Hematopoietic multipotent progenitor cell treated with erythropoietin and hydrocortisone succinate and interleukin-3 and kit ligand, for 15 days (in vitro differentiated cells): ENCODE results near the gene ALG6.
"Not testable (repeated sequence)": the region's sequence is repeated elsewhere in the genome, so short reads cannot be mapped to it uniquely, and the experiment has no call there.

Experiments
- DNase-seq: peaks from one replicate; pipeline ENCODE4 v3.0.0-alpha.2; 2015; ENCODE audit warnings: low spot score

ALG6 gene

DNA sequence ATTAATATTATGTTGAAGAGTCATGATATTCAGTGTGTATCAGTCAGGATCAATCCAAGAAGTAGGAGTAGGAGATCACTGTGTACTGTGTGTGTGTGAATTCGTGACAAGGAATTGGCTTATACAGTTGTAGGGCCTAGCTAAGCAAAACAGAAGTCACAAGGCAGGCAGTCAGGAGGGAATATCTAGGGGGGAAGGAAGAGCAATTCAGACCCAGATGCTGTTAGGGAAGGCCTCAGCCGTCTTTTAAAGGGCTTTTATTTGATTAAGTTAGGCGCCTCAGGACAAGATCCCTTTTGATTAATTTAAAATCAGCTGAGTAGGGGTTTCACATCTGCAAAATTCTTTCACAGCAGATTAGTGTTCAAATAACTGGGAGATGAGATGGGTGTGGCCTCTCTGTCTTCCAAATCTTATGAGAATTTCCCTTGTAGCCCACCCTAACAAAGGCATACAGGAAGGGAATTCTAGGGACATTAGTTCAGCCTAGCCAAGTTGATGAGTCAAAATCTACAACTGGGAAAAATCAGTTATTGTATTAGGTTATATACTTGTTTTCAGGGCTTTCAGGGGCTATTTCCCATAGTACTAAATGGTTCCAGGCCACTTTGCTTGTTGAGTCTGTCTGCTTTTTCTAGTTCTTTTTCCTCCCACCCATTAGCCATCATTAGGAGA lies 47.4 kb downstream of the ALG6 start:
- DNase-seq = no peak

DNA sequence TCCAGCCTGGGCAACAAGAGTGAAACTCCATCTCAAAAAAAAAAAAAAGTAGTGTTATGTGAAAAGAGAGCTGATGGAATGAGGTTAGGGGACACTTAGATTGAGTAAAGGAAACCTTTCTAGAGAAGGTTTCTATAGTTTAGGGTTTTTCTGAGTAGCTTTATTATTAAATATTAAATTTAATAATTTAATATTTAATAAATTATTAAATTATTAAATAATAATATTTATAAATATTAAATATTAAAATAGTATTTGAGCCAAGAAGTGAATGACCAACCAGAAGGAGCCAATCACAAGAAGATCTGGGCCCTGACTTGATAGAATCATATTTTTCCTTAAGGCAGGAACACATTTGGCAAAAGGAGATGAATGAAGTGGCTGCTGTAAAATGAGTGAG lies 50.7 kb downstream of the ALG6 start:
- no peak for DNase-seq

DNA sequence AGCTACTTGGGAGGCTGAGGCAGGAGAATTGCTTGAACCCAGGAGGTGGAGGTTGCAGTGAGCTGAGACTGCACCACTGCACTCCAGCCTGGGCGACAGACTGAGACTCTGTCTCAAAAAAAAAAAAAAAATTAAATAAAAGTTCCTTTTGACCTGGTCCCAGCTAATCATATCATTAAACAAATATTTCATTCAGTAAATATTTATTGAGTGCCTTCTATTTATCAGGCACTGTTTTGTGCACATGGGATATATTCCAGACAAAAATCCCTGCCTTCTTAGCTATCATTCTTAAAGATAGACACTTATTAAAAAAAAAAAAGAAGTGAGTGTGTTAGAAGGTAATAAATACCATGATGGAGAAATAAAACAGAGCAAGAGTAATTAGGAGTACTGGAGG lies 53.3 kb downstream of the ALG6 start:
- DNase-seq = not testable (repeated sequence)

DNA sequence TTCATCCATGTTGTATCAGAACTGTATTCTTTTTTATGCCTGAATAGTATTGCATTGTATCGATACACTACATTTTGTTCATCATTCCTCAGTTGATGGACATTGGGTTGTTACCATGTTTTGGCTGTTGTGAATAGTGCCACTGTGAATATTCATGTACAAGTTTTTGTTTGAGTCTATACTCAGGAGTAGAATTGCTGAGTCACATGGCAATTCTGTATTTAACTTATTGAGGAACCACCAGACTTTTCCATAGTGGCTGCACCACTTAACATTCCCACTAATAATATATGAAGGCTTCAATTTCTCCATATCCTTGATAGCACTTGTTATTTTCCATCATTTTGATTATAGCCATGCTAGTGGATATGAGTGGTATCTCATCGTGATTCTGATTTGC lies 56.2 kb downstream of the ALG6 start:
- DNase-seq = no peak

DNA sequence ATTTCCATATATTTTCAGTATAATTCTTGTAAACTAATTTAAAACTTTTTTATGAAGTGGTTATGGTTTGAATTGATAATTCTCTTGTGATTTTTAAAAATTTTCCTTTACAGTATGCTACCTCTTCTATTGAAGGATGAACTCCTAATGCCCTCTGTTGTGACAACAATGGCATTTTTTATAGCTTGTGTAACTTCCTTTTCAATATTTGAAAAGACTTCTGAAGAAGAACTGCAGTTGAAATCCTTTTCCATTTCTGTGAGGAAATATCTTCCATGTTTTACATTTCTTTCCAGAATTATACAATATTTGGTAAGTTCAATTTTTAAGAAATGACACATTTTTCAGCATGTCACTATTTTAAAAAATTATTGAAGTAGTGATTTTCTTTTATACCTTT lies 61.4 kb downstream of the ALG6 start:
- DNase-seq = no peak

DNA sequence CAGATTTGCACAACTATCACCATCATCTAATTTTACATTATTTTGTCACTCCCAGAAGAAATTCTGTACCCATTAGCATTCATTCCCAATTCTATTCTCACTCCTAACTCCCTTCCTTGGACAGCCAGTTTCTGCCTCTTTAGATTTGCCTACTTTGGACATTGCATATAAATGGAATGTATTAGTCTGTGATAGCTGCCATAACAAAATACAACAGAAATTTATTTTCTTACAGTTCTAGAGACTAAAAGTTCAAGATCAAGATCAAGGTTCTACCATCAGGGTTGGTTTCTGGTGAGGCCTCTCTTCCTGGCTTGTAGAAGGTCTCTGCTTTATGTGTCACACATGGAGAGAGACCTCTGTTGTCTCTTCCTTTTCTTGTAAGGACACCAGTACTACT lies 61.9 kb downstream of the ALG6 start:
- no peak for DNase-seq

DNA sequence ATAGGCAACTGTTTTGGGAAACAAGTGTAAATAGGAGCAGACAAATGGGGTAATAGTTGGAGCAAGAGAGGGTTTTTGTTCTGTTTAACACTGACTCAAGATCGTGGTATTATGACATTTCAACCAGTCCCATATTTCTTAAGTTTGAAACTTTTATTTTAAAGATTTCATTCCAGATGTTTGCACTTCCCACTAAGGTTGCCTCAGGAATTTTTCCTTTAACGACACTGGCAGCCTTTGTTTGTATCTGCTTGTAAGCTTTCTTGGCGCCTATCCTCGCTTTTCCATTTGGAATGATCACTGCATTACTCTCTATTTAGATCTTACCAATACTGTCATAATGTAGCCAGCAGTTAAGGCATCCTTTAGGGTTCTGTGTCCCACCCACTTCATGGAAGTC lies 67.7 kb downstream of the ALG6 start:
- DNase-seq = no peak

DNA sequence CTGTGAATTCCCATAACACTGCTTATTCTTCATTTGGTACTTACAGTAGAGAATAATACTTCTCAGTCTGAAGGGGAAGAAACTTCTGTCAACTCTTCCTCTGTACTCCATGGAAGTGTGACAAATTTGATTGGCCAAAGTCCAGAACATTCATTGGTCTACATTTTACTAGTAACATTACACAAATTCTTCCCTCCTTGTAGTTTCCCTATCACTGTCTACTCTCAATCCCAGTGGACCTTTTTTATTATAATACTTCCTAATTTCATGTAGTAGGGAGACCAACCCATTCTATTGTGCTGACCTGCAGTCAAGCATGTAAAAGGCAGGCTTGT lies 74.7 kb downstream of the ALG6 start:
- DNase-seq = no peak

DNA sequence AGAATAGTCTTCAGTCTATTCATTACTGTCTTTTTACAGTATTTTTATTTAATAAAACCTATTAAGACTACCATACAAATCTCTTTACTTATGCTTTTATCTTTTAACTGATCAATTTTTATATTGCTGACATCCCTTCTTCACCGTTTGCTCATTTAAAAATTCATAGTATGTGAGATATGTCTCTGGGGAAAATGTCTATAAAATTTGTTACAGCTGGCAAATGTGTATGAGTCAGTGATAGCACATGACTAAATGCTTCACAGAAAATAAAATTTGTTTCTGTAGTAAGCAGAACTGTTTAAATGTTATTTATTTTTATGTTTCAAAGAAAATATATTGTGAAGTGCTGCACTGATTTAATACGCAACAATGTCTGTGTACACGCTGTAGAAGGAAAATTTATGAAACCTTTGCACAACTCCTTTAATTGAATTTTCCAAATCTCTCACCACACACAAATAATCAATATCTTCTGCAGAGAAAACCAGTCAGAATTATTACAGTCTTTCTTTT lies 81.4 kb downstream of the ALG6 start:
- no peak for DNase-seq

DNA sequence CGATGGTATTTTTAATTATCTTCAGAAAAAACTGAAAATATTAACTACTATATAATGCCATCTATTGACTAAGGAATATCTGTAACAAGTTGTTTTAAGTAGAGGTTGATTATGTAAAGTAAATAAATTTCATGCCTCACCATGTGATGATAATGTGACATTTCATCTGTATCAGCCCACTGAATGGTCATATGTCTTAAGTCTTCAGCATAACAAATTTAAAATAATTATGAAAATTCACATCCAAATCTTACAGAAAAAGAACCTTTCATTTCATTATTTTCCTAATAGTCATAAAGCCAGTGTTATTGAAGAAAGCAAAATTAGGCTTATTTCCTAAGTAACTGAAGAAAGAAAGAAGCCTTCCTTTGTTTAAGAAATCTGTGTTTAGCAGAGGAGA lies 83.0 kb downstream of the ALG6 start:
- no peak for DNase-seq

DNA sequence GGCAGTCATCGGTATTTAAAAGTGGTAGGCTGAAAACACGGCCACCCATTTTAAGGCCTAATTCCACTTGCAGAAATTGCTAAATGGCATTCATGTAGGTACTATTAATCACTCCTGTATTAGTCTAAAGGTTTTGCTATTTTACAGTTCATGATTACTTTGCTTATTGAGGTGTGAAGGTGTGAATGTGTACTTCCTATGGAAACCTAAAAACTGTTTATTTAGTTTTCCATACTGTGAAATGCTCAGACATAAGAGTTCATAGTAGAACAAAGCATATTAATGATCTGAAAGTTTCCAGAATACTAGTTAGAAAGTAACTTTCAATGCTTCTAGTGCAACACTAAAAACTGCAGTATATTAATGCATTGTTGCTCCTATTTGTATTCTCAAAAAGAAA lies 85.8 kb downstream of the ALG6 start:
- DNase-seq = no peak

DNA sequence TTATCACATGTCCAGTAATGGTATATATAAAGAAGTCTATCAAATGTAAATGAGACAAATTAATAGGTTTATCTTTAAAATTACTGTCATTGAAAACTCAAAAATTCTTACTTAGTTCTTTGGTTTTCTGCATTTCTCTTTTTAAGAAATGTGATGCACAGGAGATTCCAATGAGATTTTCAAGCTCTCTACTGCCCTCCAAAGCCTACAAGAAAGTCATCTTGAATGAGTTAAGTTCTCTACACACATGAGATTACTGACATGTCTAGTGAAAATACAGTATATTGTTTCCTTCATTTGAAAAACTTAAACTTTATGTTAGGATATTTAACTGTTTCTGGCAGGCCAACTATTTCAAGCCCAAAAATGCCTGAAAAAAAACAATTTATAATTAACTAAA lies 86.8 kb downstream of the ALG6 start:
- no peak for DNase-seq

DNA sequence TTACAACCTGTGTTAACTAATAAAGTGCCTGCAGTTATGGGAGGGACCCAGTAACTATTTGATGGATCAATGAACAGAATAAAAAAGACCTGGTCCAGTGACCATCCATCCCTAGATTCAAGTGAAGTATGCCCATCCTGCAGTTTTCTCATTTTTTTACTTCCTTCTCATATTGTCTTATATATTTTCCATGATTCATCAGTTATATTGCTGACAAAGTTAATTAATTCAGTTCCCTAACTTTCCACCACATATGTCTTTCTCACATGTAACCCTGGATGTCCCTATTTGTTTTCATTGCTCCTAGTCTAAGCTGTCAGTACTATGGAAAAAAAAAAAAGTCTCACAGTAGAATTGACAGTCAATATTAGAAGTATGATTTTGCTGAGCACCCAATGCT lies 91.3 kb downstream of the ALG6 start:
- DNase-seq = no peak

DNA sequence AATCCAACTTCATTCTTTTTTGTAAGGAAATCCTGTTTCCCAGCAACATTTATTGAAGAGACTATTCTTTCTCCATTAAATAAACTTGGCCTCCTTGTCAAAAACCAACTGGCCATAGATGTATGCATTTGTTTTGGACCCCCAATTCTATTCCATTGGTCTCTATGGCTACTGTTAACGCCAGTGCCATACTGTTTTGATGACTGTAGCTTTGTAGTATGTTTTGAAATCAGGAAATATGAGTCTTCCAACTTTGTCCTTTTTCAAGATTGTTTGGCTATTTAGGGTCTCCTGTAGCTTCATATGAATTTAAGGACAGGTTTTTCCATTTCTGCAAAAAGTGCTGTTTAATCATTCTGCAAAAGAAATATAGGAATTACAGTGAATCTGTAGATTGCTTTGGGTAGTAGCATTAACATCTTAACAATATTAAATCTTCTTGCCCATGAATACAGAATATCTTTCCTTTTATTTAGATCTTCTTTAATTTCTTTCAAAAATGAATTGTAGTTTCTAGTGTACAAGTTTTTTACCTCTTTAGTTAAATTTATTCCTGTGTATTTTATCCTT lies 94.3 kb downstream of the ALG6 start:
- DNase-seq = no peak

DNA sequence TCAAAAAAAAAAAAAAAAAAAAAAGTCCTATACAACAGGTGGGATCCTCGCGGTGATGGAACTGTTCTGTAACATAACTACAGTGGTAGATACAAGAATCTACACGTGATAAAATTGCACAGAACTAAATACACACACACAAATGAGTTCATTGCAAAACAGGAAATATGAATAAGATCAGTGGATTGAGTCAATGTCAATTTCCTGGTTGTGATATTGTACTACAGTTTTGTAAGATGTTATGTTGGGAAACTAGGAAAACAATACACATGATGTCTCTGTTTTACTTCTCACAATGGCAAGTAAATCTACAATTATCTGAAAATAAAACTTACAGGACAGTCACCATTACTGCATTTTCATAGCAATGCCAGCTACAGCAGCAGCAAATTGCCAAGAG lies 95.8 kb downstream of the ALG6 start:
- no peak for DNase-seq

DNA sequence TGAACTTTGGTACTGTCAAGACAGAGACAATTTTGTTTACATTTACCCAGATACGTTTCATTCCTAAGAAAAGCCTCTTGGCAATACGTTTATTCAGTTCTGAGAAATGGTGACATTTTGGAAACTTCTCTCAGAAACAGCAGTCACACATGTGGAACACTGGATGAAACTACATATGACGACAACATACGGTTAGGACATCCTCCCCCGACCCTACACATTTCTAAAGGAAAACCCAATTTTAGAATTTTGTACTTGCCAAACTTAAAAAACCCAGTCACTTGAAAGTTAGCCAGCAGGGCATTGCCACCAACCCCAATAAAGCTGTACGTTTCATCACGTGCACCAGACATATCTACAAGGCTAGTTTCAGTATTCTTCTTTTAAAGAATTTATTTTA lies 98.8 kb downstream of the ALG6 start:
- DNase-seq = no peak

DNA sequence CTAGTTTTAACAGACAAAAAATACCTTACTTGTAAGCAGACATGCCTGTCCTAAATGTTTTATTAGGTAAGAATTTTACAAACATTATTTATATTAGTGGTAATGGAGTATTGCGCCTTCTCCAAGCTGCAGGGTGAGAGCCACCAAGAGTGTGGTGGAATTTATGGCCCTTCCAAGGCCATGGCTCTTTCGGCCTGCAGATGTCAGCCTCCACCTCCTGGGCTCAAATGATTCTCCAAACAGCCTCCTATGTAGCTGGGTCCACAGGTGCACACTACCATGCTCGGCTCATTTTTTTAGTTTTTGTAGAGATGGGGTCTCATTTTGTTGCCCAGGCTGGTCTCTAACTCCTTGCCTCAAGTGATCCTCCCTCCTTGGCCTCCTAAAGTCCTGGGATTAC lies 99.3 kb downstream of the ALG6 start:
- no peak for DNase-seq

DNA sequence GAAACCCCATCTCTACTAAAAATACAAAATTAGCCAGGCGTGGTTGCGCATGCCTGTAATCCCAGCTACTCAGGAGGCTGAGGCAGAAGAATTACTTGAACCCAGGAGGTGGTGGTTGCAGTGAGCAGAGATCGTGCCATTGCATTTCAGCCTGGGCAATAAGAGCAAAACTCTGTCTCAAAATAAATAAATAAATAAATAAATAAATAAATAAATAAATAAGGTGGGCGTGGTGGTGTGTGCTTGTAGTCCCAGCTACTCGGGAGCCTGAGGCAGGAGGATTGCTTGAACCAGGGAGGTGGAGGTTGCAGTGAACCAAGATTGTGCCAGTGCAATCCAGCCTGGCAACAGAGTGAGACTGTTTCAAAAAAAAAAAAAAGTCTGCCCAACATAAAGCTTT lies 101.3 kb downstream of the ALG6 start:
- not testable (repeated sequence) for DNase-seq

DNA sequence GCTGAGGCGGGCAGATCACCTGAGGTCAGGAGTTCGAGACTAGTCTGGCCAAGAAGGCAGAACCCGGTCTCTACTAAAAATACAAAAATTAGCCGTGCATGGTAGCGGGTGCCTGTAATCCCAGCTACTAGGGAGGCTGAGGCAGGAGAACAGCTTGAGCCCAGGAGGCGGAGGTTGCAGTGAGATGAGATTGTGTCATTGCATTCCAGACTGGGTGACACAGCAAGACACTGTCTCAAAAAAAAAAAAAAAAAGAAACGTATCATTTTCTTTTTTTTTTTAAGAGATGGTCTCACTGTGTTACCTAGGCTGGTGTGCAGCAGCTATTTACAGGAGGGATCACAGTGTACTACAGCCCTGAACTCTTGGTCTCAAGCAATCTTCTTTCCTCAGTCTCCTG lies 108.3 kb downstream of the ALG6 start:
- DNase-seq = no peak

DNA sequence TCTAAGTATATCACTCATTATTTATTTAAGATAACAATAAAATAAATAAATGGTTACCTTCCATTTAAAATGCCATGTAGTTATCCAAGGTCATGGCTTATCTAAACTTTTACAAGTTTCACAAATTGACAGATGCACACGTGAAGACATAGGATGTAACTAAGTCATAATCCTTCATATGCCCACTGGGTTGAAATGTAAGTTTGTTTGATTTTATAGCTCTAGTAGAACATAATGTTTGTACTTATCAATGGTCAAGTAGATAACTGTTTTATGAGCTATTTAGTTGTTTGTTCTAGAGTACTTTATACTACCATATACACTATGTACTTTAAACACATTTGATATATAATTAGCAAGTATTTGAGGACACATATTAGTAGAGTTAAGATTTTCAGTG lies 112.6 kb downstream of the ALG6 start:
- DNase-seq = no peak

DNA sequence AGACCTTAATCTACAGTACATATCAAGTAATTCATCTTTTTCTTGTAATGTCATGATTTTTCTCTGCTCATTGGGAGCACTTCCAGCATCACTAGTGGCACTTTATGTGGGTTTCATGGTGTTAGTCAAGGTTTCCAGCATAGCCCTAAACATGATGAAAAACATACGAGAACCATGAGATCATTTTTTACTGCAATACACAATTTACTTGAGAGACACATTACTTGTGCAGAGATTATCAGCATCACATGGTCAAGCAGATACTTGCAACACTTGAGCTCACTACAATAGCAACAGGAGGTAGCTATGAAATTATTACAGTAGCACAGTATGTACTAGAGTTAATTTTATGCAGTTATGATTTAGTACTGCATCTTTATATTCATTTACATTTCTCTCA lies 119.2 kb downstream of the ALG6 start:
- DNase-seq = no peak

DNA sequence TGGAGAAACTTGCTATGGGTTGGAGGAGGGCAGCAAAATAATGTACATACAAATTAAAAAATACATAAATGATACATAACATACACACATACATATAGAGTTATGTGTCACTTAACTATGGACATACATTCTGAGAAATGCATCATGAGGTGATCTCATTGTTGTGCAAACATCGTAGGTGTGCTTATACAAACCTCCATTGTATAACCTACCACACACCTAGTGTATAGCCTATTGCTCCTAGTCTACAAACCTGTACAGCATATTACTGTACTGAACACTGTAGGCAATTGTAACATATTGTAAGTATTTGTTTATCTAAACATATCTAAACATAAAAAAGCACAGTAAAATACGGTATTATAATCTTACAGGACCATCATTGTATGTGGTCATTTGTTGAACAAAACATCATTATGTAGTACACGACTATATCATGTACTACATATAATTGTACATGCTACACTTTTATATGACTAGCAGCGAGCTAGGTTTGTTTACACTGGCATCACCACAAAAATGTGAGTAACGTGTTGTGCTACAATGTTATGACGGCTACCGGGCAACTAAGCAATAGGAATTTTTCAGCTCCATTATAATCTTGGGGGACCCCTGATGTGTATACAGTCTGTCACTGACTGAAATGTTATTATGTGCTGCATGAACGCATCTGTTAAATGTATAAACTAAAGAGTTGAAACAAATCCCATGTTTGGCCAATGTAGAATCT lies 120.1 kb downstream of the ALG6 start:
- DNase-seq = no peak
